ENCODE data around the gene PFN2.
"Not testable (repeated sequence)": the region's sequence is repeated elsewhere in the genome, so short reads cannot be mapped to it uniquely, and the experiment has no call there.

- not testable (repeated sequence) for TF ChIP-seq EP300, CTCF (IDR thresholded peaks at IDR 0.05)
These were observed 12.4 kb upstream of the PFN2 start for GRCh38 chr3:149983053-149983452.

Measured in sigmoid colon (tissue), 4 donors.